ENCODE measurements around the gene PLA2G4D.

Gene PLA2G4D

GRCh38 chr15:42056934-42057798, 37.2 kb downstream of the PLA2G4D start:
- peak in 2 of 3 experiments; percentile 11 to 18 for DNase-seq (ENCODE audit: low read depth in 2 of 3, low spot score in 2 of 3)

GRCh38 chr15:42053914-42054313, 40.4 kb downstream of the PLA2G4D start:
- no peak for DNase-seq (ENCODE audit: low read depth in 2 of 3, low spot score in 2 of 3)

GRCh38 chr15:42053010-42053409, 41.4 kb downstream of the PLA2G4D start:
- DNase-seq (ENCODE audit: low read depth in 2 of 3, low spot score in 2 of 3) = no peak

- no peak for DNase-seq (ENCODE audit: low read depth in 2 of 3, low spot score in 2 of 3)
Measured at GRCh38 chr15:42050484-42051255, 43.7 kb downstream of the PLA2G4D start.

- DNase-seq (ENCODE audit: low read depth in 2 of 3, low spot score in 2 of 3) = no peak
Measured at GRCh38 chr15:42048821-42049200, 45.6 kb downstream of the PLA2G4D start.

GRCh38 chr15:42048080-42048820, 46.1 kb downstream of the PLA2G4D start:
- no peak for DNase-seq (ENCODE audit: low read depth in 2 of 3, low spot score in 2 of 3)

- DNase-seq (ENCODE audit: low read depth in 2 of 3, low spot score in 2 of 3) = no peak
Measured at GRCh38 chr15:42046597-42046996, 47.8 kb downstream of the PLA2G4D start.

- no peak for DNase-seq (ENCODE audit: low read depth in 2 of 3, low spot score in 2 of 3)
Measured at GRCh38 chr15:42045211-42045615, 49.1 kb downstream of the PLA2G4D start.

GRCh38 chr15:42042602-42043400, 51.6 kb downstream of the PLA2G4D start:
- no peak for DNase-seq (ENCODE audit: low read depth in 2 of 3, low spot score in 2 of 3)

GRCh38 chr15:42038401-42038800, 56.0 kb downstream of the PLA2G4D start:
- DNase-seq (ENCODE audit: low read depth in 2 of 3, low spot score in 2 of 3) = no peak

- no peak for DNase-seq (ENCODE audit: low read depth in 2 of 3, low spot score in 2 of 3)
Measured at GRCh38 chr15:42037656-42038055, 56.7 kb downstream of the PLA2G4D start.

- DNase-seq (ENCODE audit: low read depth in 2 of 3, low spot score in 2 of 3) = no peak
Measured at GRCh38 chr15:42036966-42037365, 57.4 kb downstream of the PLA2G4D start.

GRCh38 chr15:42036112-42036905, 58.1 kb downstream of the PLA2G4D start:
- DNase-seq (ENCODE audit: low read depth in 2 of 3, low spot score in 2 of 3) = no peak

- no peak for DNase-seq (ENCODE audit: low read depth in 2 of 3, low spot score in 2 of 3)
Measured at GRCh38 chr15:42035435-42035761, 59.0 kb downstream of the PLA2G4D start.

- DNase-seq (ENCODE audit: low read depth in 2 of 3, low spot score in 2 of 3) = no peak
Measured at GRCh38 chr15:42034628-42035434, 59.5 kb downstream of the PLA2G4D start.

GRCh38 chr15:42033214-42033873, 61.0 kb downstream of the PLA2G4D start:
- no peak for DNase-seq (ENCODE audit: low read depth in 2 of 3, low spot score in 2 of 3)

GRCh38 chr15:42032376-42033213, 61.8 kb downstream of the PLA2G4D start:
- no peak for DNase-seq (ENCODE audit: low read depth in 2 of 3, low spot score in 2 of 3)

All from activated CD8-positive, alpha-beta memory T cell treated with anti-CD3 and anti-CD28 coated beads for 48 hours (primary cell).